ENCODE data around the gene SLC2A3. TPM values are rescaled to one million over a fixed set of nuclear protein-coding genes. Genes with fewer than 3 reads are reported as not detected.
"Not testable (repeated sequence)": the region's sequence is repeated elsewhere in the genome, so short reads cannot be mapped to it uniquely, and the experiment has no call there.

SLC2A3 gene
- total RNA-seq, 1 experiment from 2014 or later: not detected

GRCh38 chr12:7948589-7949260 is 12.7 kb upstream of the SLC2A3 start:
- Mint-ChIP-seq H3K27ac (ENCODE audit: unreplicated experiment) (no peak overlapping the region), H3K4me1 (ENCODE audit: low read depth, unreplicated experiment) (no peaks in the 10 kb centered on the region), H3K27me3 (ENCODE audit: unreplicated experiment) (no peaks in the 10 kb centered on the region), H3K4me3 (ENCODE audit: low read depth, unreplicated experiment) (no peak overlapping the region), H3K36me3 (ENCODE audit: insufficient read depth, unreplicated experiment) (no peaks in the 10 kb centered on the region), H3K9me3 (ENCODE audit: low read depth, unreplicated experiment) (no peaks in the 10 kb centered on the region)
- no peak for TF ChIP-seq CTCF (IDR thresholded peaks at IDR 0.05; ENCODE audit: unreplicated experiment)
- no TSS peak for BruUV-seq (replicated peaks)
- intact Hi-C loops (cut with micrococcal nuclease; ENCODE audit: unreplicated experiment): no loop called here
- CTCF ChIA-PET: interaction anchor here (0.7 kb wide), 1 partner anchor 12 kb away, joined by 3 read pairs; no protein-coding TSS in a partner anchor
- DNase-seq: no peak

GRCh38 chr12:7947011-7947410 is 11.0 kb upstream of the SLC2A3 start:
- intact Hi-C loops (cut with micrococcal nuclease; ENCODE audit: unreplicated experiment): no loop called here
- Mint-ChIP-seq H3K27me3 (ENCODE audit: unreplicated experiment) (no peaks in the 10 kb centered on the region), H3K9me3 (ENCODE audit: low read depth, unreplicated experiment) (no peaks in the 10 kb centered on the region), H3K4me3 (ENCODE audit: low read depth, unreplicated experiment) (no peak overlapping the region), H3K27ac (ENCODE audit: unreplicated experiment) (no peak overlapping the region), H3K36me3 (ENCODE audit: insufficient read depth, unreplicated experiment) (no peaks in the 10 kb centered on the region), H3K4me1 (ENCODE audit: low read depth, unreplicated experiment) (no peaks in the 10 kb centered on the region)
- no TSS peak for BruUV-seq (replicated peaks)
- CTCF ChIA-PET: no interaction called here
- no peak for DNase-seq
- TF ChIP-seq CTCF (IDR thresholded peaks at IDR 0.05; ENCODE audit: unreplicated experiment): no peak

GRCh38 chr12:7944760-7945159 is 8.8 kb upstream of the SLC2A3 start:
- DNase-seq; H3K9me3 Mint-ChIP-seq (ENCODE audit: low read depth, unreplicated experiment); BruUV-seq (replicated peaks); H3K4me1 Mint-ChIP-seq (ENCODE audit: low read depth, unreplicated experiment); H3K36me3 Mint-ChIP-seq (ENCODE audit: insufficient read depth, unreplicated experiment); intact Hi-C loops (cut with micrococcal nuclease; ENCODE audit: unreplicated experiment); H3K4me3 Mint-ChIP-seq (ENCODE audit: low read depth, unreplicated experiment); H3K27me3 Mint-ChIP-seq (ENCODE audit: unreplicated experiment); H3K27ac Mint-ChIP-seq (ENCODE audit: unreplicated experiment): not testable (repeated sequence)
- CTCF ChIA-PET: interaction anchor here (0.7 to 1.0 kb wide), 3 partner anchors 11 to 610 kb away, joined by 3 to 4 read pairs (median 3); no protein-coding TSS in a partner anchor

- intact Hi-C loops (cut with micrococcal nuclease; ENCODE audit: unreplicated experiment): no loop called here
- H3K4me1 Mint-ChIP-seq (ENCODE audit: low read depth, unreplicated experiment): no peaks in the 10 kb centered on the region
- no peak overlapping the region for H3K27ac Mint-ChIP-seq (ENCODE audit: unreplicated experiment)
- CTCF ChIA-PET: no interaction called here
- H3K27me3 Mint-ChIP-seq (ENCODE audit: unreplicated experiment): no peaks in the 10 kb centered on the region
- H3K4me3 Mint-ChIP-seq (ENCODE audit: low read depth, unreplicated experiment): no peak overlapping the region
- no peaks in the 10 kb centered on the region for H3K36me3 Mint-ChIP-seq (ENCODE audit: insufficient read depth, unreplicated experiment)
- no peak for DNase-seq
- TF ChIP-seq CTCF (IDR thresholded peaks at IDR 0.05; ENCODE audit: unreplicated experiment): no peak
- no peaks in the 10 kb centered on the region for H3K9me3 Mint-ChIP-seq (ENCODE audit: low read depth, unreplicated experiment)
- BruUV-seq (replicated peaks): no TSS peak
These were observed 4.9 kb upstream of the SLC2A3 start for GRCh38 chr12:7940906-7941305.

GRCh38 chr12:7937833-7938506 is 2.0 kb upstream of the SLC2A3 start:
- no peak overlapping the region for H3K27ac Mint-ChIP-seq (ENCODE audit: unreplicated experiment)
- no peaks in the 10 kb centered on the region for H3K36me3 Mint-ChIP-seq (ENCODE audit: insufficient read depth, unreplicated experiment)
- CTCF ChIA-PET: no interaction called here
- H3K4me3 Mint-ChIP-seq (ENCODE audit: low read depth, unreplicated experiment): no peak overlapping the region
- no peaks in the 10 kb centered on the region for H3K4me1 Mint-ChIP-seq (ENCODE audit: low read depth, unreplicated experiment)
- peak; percentile 26 for TF ChIP-seq CTCF (IDR thresholded peaks at IDR 0.05; ENCODE audit: unreplicated experiment)
- intact Hi-C loops (cut with micrococcal nuclease; ENCODE audit: unreplicated experiment): no loop called here
- no TSS peak for BruUV-seq (replicated peaks)
- no peaks in the 10 kb centered on the region for H3K9me3 Mint-ChIP-seq (ENCODE audit: low read depth, unreplicated experiment)
- DNase-seq: no peak
- no peaks in the 10 kb centered on the region for H3K27me3 Mint-ChIP-seq (ENCODE audit: unreplicated experiment)
